GM18870 (cell line): ENCODE results near the gene CNKSR3.

Experiments
- ATAC-seq: cut with Tn5 transposase; IDR thresholded peaks from one replicate; pipeline ENCODE4 v1.9.1; 2021; ENCODE audit warnings: moderate library complexity; ENCODE audit not compliant: unreplicated experiment

Gene CNKSR3

GRCh38 chr6:154390034-154390433, 120.5 kb downstream of the CNKSR3 start:
- no peak for ATAC-seq

- ATAC-seq = no peak
Observed at GRCh38 chr6:154388803-154389202, 121.7 kb downstream of the CNKSR3 start.

- ATAC-seq = no peak
Observed at GRCh38 chr6:154386848-154387717, 123.4 kb downstream of the CNKSR3 start.

DNA sequence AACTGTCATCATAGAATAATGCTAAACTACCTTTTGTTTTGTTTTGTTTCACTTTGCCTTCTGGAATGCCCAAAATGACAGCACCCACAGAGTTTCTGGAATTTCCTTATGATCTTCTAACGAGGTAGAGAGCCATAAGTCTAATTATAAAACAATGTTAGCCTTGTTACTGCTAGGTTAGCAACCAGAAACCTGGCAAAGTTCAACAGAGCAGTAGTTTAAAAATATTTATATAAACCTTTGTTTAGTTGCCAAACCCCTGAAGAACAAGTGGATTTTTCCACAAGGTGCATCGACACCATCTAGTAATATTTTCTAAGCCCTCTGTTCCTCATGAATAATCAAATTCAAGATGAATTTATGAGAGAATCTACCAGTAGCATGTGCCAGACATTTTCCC, 126.3 kb downstream of the CNKSR3 start:
- no peak for ATAC-seq

GRCh38 chr6:154383273-154383672, 127.2 kb downstream of the CNKSR3 start:
- no peak for ATAC-seq

DNA sequence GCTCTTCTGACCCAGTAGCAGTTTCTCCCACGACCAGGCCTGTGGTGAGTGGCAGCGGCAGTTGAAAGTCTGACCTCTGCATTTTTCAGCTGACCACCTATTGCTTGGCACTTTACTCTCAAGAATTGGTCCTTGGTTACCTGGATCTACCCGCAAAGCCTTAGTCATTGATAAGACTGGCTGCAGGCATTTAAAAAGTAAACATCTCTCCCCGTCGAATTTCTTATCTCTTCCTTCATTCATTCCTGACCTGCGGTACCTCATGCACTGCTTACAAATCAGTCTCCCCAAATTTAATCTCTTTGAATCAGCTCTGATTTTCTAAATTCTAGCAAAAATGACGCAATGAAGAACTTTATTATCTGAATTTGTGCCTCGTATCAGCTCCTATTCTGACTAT, 127.7 kb downstream of the CNKSR3 start:
- no peak for ATAC-seq

DNA sequence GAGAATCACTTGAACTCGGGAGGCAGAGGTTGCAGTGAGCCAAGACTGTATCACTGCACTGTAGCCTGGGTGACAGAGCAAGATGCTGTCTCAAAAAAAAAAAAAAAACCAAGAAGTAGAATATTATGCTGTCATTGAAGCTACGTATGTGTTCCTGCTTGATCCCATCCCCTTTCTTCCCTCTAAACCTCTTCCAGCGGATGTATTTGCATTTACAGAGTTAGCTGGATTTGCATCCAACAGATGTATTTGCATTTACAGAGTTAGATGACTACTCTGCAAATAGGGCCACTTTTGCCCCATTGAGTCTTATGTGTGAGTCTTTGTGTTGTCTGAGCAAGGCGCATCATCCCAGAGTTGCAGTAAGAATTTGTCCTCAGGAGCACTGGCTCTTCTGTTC, 128.9 kb downstream of the CNKSR3 start:
- ATAC-seq = no peak

DNA sequence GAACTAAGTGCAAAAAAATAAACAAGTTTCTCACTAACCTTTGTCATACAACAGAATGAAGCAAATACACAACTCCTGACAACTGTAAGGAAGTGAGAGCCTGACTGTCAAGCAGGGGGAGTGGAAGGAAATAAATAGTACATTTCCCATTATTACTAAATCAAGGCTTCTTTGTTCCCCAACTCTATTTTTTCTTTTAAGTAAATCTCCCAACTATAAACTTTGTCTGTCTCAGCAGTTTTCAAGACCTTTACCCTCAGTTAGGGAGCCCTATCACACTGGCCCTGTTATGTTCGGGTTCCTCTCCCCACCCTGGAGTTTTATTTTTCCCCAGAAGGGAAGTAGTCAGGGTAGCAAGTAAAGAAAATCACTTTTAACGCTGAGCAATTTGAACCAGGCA, 129.7 kb downstream of the CNKSR3 start:
- ATAC-seq = no peak

DNA sequence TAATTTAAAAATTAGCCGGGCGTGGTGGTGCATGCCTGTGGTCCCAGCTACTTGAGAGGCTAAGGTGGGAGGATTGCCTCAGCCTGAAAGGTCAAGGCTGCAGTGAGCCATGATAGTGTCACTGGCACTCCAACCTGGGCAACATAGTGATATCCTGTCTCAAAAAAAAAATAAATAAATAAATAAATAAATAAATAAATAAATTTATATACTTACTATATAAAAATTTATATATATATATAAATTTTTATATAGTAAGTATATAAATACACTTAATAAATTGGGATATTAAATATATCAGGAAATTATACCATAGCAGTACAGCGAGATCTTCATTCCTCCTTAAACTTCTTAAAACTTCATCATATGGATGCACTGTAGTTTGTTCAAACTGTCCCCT, 130.9 kb downstream of the CNKSR3 start:
- ATAC-seq = no peak

GRCh38 chr6:154378518-154378917, 132.0 kb downstream of the CNKSR3 start:
- ATAC-seq = no peak

DNA sequence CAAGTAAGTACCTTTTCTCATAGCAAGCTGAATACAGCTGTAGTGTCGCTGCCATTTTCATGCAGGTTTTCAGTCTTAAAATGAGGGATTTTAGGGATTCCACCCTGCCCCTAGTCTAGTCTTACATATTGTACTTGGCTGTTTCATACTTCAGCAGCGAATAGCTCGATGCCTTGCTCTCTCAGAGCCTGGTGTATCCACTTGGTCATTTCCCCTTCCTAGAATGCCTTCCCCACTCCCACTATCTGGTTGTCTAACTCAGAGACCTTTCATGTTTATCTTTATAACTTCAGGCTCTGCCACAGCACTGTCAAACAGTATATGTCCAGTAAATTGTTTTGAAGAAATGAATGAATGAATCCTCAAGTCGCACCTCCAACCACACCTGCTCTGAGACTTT, 132.8 kb downstream of the CNKSR3 start:
- ATAC-seq = no peak

DNA sequence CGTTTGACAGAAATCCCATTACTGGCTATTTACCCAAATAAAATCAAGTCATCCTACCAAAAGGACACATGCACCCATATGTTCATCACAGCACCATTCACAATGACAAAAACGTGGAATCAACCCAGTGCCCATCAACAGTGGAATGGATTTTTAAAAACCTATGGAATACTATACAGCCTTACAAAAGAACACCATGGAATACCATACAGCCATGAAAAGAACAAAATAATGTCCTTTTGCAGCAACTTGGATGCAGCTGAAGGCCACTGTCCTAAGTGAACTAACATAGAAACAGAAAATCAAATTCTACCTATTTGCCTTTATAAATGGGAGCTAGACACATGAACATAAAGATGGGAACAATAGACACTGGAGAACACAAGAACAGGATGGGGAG, 136.5 kb downstream of the CNKSR3 start:
- ATAC-seq = no peak

GRCh38 chr6:154371281-154371680, 139.2 kb downstream of the CNKSR3 start:
- ATAC-seq = no peak

DNA sequence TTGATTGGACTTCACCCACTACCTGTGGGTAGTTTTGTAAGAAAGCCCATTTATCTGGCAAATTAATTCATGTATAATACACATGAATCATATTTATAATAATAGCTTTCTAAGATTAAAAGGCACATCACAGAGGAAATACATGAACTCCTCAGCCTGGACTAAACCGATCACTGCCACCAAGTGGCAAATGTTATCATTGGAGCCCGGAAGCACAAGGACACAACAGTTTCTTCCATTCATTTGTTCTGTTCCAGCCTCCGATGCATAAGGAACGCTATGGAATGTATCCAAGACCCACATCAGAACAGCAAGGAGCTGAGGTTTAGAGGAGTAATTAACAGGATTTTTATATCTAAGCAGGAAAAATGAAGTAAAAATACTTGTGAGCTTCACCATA, 139.9 kb downstream of the CNKSR3 start:
- no peak for ATAC-seq

- ATAC-seq = no peak
Observed at GRCh38 chr6:154367839-154368695, 142.4 kb downstream of the CNKSR3 start.

DNA sequence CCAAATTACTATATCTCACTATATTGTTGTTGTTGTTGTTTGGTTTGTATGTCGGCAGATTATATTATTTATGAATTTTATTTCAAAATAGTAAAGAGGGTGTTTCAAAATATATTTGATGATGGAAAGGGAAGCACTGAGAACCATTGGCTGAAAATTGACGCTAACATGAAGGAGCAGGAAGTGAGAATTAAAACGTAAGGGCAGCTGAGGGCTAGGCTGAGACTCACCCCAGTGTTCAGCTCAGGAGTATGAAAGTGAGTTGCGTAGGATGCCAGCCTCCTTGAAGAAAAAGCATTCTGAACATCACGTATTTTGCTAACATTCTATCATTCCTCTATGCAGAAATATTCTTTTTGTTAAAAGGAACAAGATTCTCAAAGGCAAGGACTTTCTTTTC, 143.1 kb downstream of the CNKSR3 start:
- no peak for ATAC-seq

DNA sequence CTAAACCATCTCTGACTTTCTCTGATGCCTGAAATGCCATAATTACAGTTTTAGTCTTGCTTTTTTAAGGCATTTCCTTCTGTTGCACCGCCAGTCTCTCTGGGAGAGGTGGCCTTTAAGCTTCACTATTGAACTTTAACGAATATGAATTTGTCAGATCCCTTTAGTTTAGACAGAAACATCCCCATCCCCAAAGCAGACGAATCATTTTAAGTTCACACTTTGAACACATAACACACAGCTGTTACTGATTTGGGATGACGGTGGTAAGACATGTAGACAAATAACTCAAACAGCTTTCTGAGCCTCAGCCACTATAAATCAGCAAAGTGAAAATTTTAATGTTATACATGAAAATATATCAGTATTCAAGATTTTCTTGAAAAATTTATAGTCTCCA, 146.7 kb downstream of the CNKSR3 start:
- ATAC-seq = no peak

DNA sequence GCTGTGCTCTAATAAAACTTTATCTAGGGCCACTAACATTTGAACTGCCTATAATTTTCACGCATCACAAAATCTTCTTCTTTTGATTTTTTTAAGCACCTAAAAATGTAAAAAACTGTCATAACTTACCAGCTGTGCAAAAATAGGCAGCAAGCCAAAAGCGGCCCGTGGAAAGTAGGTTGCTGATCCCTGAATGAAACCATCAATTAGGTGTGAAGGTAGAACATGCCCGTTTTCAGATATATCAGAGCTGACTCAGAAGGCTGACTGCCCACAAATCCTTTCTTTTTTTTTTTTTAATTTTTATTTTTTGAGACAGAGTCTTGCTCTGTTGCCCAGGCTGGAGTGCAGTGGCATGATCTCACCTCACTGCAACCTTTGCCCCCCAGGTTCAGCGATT, 149.0 kb downstream of the CNKSR3 start:
- ATAC-seq = no peak

DNA sequence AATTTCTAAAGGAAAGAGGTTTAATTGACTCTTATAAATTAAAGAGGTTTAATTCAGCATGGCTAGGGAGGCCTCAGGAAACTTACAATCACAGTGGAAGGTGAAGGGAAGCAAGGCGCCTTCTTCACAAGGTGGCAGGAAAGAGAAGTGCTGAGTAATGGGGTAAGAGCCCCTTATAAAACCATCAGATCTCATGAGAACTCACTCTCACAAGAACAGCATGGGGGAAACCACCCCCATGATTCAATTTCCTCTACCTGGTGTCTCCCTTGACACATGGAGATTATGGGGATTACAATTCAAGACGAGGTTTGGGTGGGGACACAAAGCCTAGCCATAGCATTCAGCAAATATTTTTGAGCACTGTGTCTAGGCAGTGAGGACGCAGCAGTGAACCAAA, 150.0 kb downstream of the CNKSR3 start:
- ATAC-seq = no peak

DNA sequence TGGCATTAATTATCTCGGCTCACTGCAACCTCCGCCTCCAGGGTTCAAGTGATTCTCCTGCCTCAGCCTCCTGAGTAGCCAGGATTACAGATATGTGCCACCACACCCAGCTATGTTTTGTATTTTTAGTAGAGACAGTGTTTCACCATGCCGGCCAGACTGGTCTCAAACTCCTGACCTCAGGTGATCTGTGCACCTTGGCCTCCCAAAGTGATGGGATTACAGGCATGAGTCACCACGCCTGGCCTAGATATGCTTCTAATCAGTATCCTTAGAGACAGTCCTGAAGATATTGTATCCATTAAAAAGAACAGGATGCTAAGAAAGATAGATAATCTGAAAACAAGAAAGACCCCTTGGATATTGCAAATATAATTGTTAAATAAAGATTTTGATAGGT, 150.8 kb downstream of the CNKSR3 start:
- ATAC-seq = no peak

- ATAC-seq = no peak
Observed at GRCh38 chr6:154359161-154359574, 151.3 kb downstream of the CNKSR3 start.

GRCh38 chr6:154358019-154358545, 152.4 kb downstream of the CNKSR3 start:
- ATAC-seq = no peak
